A673 (cell line): ENCODE data around the gene EMC9. TPM values are rescaled to one million over a fixed set of nuclear protein-coding genes. Genes with fewer than 3 reads are reported as not detected.
"Not testable (repeated sequence)": the region's sequence is repeated elsewhere in the genome, so short reads cannot be mapped to it uniquely, and the experiment has no call there.

ENCODE experiments used
- BruUV-seq: library from RNA; stranded (reverse); fragments of 400-500 nt; replicated peaks from 2 replicates; lab custom pipeline; 2021; lab: Mats Ljungman, UMichigan
- CTCF ChIA-PET: fragments of 300-600 bp; sonication (Branson Sonifier 250); formaldehyde crosslinking; loops from one replicate; lab custom pipeline; 2022; ENCODE audit warnings: antibody characterized with exemption; lab: Charles Lee
- POLR2A ChIA-PET: fragments of 300-600 bp; sonication (Branson Sonifier 250); formaldehyde crosslinking; loops from one replicate; lab custom pipeline; 2022; ENCODE audit warnings: antibody characterized with exemption; ENCODE audit not compliant: low non-redundant PET; lab: Charles Lee
- DNase-seq: peaks from one replicate; pipeline ENCODE4 v3.0.0-alpha.2; 2015; ENCODE audit warnings: low spot score
- H3K27ac ChIP-seq: fragments of 200-600 bp; sonication (generic); 2 replicates; pipeline ENCODE4 v1.5.1; 2016; ENCODE audit warnings: mixed run types, low read depth, mild to moderate bottlenecking, mixed read lengths, antibody characterized with exemption, low read length; ENCODE audit not compliant: poor library complexity, severe bottlenecking
- H3K27me3 ChIP-seq: fragments of 200-600 bp; sonication (generic); replicated peaks from 2 replicates; pipeline ENCODE4 v1.6.1; 2017; ENCODE audit warnings: mixed run types, low read depth, mild to moderate bottlenecking, mixed read lengths, antibody characterized with exemption, low read length; ENCODE audit not compliant: insufficient read depth, poor library complexity
- H3K36me3 ChIP-seq: fragments of 200-600 bp; sonication (generic); 2 replicates; pipeline ENCODE4 v1.6.1; 2016; ENCODE audit warnings: mixed run types, mild to moderate bottlenecking, mixed read lengths, antibody characterized with exemption, low read length; ENCODE audit not compliant: insufficient read depth, poor library complexity, severe bottlenecking
- H3K4me1 ChIP-seq: fragments of 200-600 bp; sonication (generic); 2 replicates; pipeline ENCODE4 v1.6.1; 2017; ENCODE audit warnings: mixed run types, mild to moderate bottlenecking, mixed read lengths, antibody characterized with exemption, low read length; ENCODE audit not compliant: insufficient read depth, poor library complexity, severe bottlenecking
- H3K4me3 ChIP-seq: fragments of 200-600 bp; sonication (generic); 2 replicates; pipeline ENCODE4 v1.5.1; 2016; ENCODE audit warnings: low read depth, mixed run types, mild to moderate bottlenecking, mixed read lengths, low read length; ENCODE audit not compliant: poor library complexity, severe bottlenecking
- H3K9me3 ChIP-seq: fragments of 200-600 bp; sonication (generic); 2 replicates; pipeline ENCODE4 v1.6.1; 2016; ENCODE audit warnings: mixed run types, low read depth, mild to moderate bottlenecking, mixed read lengths, antibody characterized with exemption, low read length; ENCODE audit not compliant: poor library complexity, severe bottlenecking
- EZH2 ChIP-seq: fragments of 200-600 bp; sonication (generic); IDR thresholded peaks from 2 replicates; pipeline ENCODE4 v1.6.1; 2017; ENCODE audit warnings: borderline replicate concordance, low read depth, mild to moderate bottlenecking, mixed read lengths, antibody characterized with exemption, low read length; ENCODE audit not compliant: poor library complexity, severe bottlenecking
- intact Hi-C: fragments of 100-400 bp; cut with micrococcal nuclease; formaldehyde crosslinking; loops from one replicate; pipeline ENCODE4 v1.10.0; 2022; ENCODE audit not compliant: unreplicated experiment
- total RNA-seq: library from RNA; stranded (reverse); gene quantifications from 2 replicates; pipeline ENCODE4 v1.2.3, GENCODE V29; 2021
- TF ChIP-seq, protein P1 (sequence below): fragments of 300-800, 200-600 bp; sonication (generic); conservative IDR thresholded peaks from 2 replicates; pipeline ENCODE4 v1.5.1; 2017; ENCODE audit warnings: low read depth, mild to moderate bottlenecking, antibody characterized with exemption, low read length, moderate library complexity, mixed read lengths

The EMC9 gene
- total RNA-seq, 1 experiment from 2014 or later, result 36.8 TPM

DNA sequence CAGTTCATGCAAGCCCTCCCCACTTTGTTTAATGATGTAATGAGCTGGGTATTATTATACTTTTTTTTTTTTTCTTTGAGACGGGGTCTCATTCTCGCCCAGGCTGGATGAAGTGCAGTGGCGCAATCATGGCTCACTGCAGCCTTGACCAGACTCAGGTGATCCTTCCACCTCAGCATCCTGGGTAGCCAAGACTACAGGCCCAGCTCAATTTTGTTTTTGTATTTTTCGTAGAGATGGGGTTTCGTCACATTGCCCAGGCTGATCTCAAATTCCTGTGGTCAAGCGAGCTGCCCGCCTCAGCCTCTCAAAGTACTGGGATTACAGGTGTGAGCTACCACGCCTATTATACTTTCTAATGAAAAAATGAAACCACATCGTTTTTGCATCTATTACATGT, 31.3 kb downstream of the EMC9 start:
- no peak overlapping the region for H3K27ac ChIP-seq
- CTCF ChIA-PET, result interaction anchor here (0.7 to 2.1 kb wide), 2 partner anchors 52 to 752 kb away, joined by 3 to 57 read pairs; no protein-coding TSS in a partner anchor
- BruUV-seq, result no TSS peak
- H3K4me1 ChIP-seq, result peaks cover 5% of the 10 kb centered on the region
- no peaks in the 10 kb centered on the region for H3K9me3 ChIP-seq
- H3K27me3 ChIP-seq, result no peaks in the 10 kb centered on the region
- no peak for DNase-seq
- POLR2A ChIA-PET, result no interaction called here
- H3K4me3 ChIP-seq, result no peak overlapping the region
- TF ChIP-seq, protein P1, sequence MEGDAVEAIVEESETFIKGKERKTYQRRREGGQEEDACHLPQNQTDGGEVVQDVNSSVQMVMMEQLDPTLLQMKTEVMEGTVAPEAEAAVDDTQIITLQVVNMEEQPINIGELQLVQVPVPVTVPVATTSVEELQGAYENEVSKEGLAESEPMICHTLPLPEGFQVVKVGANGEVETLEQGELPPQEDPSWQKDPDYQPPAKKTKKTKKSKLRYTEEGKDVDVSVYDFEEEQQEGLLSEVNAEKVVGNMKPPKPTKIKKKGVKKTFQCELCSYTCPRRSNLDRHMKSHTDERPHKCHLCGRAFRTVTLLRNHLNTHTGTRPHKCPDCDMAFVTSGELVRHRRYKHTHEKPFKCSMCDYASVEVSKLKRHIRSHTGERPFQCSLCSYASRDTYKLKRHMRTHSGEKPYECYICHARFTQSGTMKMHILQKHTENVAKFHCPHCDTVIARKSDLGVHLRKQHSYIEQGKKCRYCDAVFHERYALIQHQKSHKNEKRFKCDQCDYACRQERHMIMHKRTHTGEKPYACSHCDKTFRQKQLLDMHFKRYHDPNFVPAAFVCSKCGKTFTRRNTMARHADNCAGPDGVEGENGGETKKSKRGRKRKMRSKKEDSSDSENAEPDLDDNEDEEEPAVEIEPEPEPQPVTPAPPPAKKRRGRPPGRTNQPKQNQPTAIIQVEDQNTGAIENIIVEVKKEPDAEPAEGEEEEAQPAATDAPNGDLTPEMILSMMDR, result no peak
- TF ChIP-seq EZH2, result no peak
- intact Hi-C loops, result no loop called here
- no peaks in the 10 kb centered on the region for H3K36me3 ChIP-seq

DNA sequence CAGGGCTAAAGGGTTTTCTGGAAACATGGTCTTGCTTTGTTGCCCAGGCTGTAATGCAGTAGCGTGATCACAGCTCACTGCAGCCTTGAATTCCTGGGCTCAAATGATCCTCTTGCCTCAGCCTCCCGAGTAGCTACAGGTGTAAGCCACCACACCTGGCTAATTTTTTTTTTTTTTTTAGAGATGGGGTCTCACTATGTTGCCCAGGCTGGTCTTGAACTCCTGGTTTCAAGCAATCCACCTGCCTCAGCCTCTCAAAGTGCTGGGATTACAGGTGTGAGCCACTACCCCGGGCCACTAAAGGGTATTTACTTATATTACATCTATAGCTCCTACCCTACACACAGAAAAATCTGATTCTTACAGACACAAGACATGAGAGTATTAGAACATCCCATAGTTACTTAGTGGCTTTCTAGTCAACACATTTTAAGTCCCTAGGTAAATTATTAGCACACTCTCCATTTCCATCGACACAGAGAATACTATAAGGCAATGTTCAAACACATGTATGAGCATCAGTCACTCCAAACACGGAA, 33.0 kb downstream of the EMC9 start:
- POLR2A ChIA-PET, result interaction anchor here (0.8 kb wide), 1 partner anchor 14 kb away, joined by 3 read pairs; the partner anchor contains the start of gene PCK2
- no peaks in the 10 kb centered on the region for H3K36me3 ChIP-seq
- no peak for TF ChIP-seq EZH2
- TF ChIP-seq, protein P1, result no peak
- H3K27me3 ChIP-seq, result no peaks in the 10 kb centered on the region
- BruUV-seq, result no TSS peak
- peaks cover 2% of the 10 kb centered on the region for H3K4me1 ChIP-seq
- no peak overlapping the region for H3K27ac ChIP-seq
- intact Hi-C loops, result loop anchor here (2.0 to 5.0 kb wide), 2 partner anchors 51 to 94 kb away; no protein-coding TSS in a partner anchor
- no peak for DNase-seq
- no peaks in the 10 kb centered on the region for H3K9me3 ChIP-seq
- no peak overlapping the region for H3K4me3 ChIP-seq
- CTCF ChIA-PET, result interaction anchor here (0.6 to 2.1 kb wide), 8 partner anchors 14 to 476 kb away, joined by 3 to 57 read pairs (median 4); partner anchors contain the start of genes PCK2 and PSME2

DNA sequence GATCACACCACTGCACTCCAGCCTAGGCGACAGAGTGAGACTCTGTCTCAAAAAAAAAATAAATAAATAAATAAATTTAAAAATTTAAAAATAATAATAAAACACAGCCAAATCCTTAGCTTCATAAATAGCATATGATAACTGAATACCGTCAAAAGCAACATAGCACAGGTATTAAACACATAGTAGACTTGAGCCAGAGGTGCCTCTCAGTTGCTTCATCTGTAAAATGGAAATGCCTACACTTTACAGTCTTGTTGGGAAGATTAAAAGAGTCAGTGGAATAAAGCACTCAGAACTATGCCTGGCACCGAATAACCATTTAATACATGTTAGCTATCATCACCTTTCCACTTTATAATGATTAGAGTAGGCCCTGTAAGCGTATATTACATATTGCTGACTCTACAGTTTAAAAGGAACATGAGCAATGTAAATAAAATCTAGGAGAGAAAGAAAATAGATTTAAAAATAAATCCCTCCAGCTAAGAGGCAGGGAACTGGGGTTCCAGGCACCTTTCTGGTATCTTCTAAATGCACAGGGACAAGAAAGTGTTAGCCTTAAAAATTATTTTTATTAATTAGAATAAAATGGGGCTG, 34.6 kb downstream of the EMC9 start:
- no TSS peak for BruUV-seq
- TF ChIP-seq, protein P1, result no peak
- no peak for TF ChIP-seq EZH2
- POLR2A ChIA-PET, result interaction anchor here (1.1 to 1.6 kb wide), 2 partner anchors 8 to 13 kb away, joined by 5 read pairs; partner anchors contain the start of genes DCAF11, NRL and PCK2
- Histone ChIP-seq H3K27me3 (no peaks in the 10 kb centered on the region), H3K4me3 (no peak overlapping the region), H3K36me3 (peaks cover 6% of the 10 kb centered on the region), H3K4me1 (no peaks in the 10 kb centered on the region), H3K27ac (no peak overlapping the region), H3K9me3 (no peaks in the 10 kb centered on the region)
- intact Hi-C loops, result loop anchor here (5.0 kb wide), 1 partner anchor 49 kb away; no protein-coding TSS in a partner anchor
- CTCF ChIA-PET, result interaction anchor here (0.7 kb wide), 1 partner anchor 16 kb away, joined by 11 read pairs; no protein-coding TSS in a partner anchor
- no peak for DNase-seq

DNA sequence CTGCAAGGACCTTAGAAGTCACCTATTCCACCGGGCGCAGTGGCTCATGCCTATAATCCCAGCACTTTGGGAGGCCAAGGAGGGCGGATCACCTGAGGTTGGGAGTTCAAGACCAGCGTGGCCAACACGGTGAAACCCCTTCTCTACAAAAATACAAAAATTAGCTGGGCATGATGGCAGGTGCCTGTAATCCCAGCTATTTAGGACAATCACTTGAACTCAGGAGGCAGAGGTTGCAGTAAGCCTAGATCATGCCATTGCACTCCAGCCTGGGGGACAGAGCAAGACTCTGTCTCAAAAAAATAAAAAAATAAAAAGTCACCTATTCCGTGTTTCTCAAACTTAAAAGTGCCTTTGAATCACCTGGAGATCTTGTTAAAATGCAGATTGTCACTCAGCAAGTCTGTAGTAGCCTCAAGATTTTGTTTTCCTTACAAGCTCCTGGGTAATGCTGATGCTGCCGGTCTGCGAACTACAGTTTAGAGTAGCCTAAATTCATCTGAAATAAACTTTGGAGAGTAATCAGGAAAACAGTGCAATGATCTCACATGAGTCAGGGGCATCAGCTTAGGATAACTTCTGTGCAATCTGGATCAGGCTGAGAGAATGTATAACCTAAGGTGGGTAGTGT, 35.7 kb downstream of the EMC9 start:
- CTCF ChIA-PET, H3K36me3 ChIP-seq, H3K4me1 ChIP-seq, DNase-seq, H3K9me3 ChIP-seq, H3K27ac ChIP-seq, H3K4me3 ChIP-seq, H3K27me3 ChIP-seq, BruUV-seq: not testable (repeated sequence)
- intact Hi-C loops, result loop anchor here (5.0 kb wide), 1 partner anchor 48 kb away; no protein-coding TSS in a partner anchor
- POLR2A ChIA-PET, result interaction anchor here (0.7 to 1.6 kb wide), 3 partner anchors 9 to 12 kb away, joined by 3 to 5 read pairs (median 5); partner anchors contain the start of genes DCAF11, NRL and PCK2
